IMR-90 (cell line): Measurements from ENCODE around the gene PYROXD2. TPM values are rescaled to one million over a fixed set of nuclear protein-coding genes. Genes with fewer than 3 reads are reported as not detected.
A peak's percentile ranks its signal among the peaks of the same experiment; 100 is the strongest.
"Not testable (repeated sequence)": the region's sequence is repeated elsewhere in the genome, so short reads cannot be mapped to it uniquely, and the experiment has no call there.

Experiments
- ATAC-seq: fragments of 200-7000 bp; cut with Tn5 transposase; 2 replicates; pipeline ENCODE4 v1.9.1; 2020; ENCODE audit warnings: low read depth, mild to moderate bottlenecking, moderate library complexity
- BruUV-seq: library from RNA; stranded (reverse); fragments of 400-500 nt; replicated peaks from 2 replicates; lab custom pipeline; 2021; lab: Mats Ljungman, UMichigan
- CTCF ChIA-PET: fragments of 300-600 bp; formaldehyde crosslinking; extraction: SDS; loops from one replicate; lab custom pipeline; 2021; ENCODE audit warnings: antibody characterized with exemption; lab: Yijun Ruan, JAX
- POLR2A ChIA-PET: fragments of 300-600 bp; sonication (Branson Sonifier 250); formaldehyde crosslinking; loops from one replicate; lab custom pipeline; 2022; ENCODE audit warnings: antibody characterized with exemption; ENCODE audit not compliant: unreplicated experiment; lab: Charles Lee
- DNase-seq: peaks from one replicate; pipeline ENCODE4 v3.0.0; 2013
- H2AFZ ChIP-seq: replicated peaks from 2 replicates; pipeline ENCODE3; 2013; ENCODE audit warnings: low read length, mild to moderate bottlenecking; ENCODE audit not compliant: poor library complexity
- H2AK5ac ChIP-seq: 2 replicates; pipeline ENCODE4 v1.6.1; 2013; ENCODE audit warnings: low read depth, low read length, inconsistent platforms
- H2AK9ac ChIP-seq: replicated peaks from 2 replicates; pipeline ENCODE3; 2013; ENCODE audit warnings: mild to moderate bottlenecking, low read depth, low read length, moderate library complexity; ENCODE audit not compliant: poor library complexity
- H2BK120ac ChIP-seq: 2 replicates; pipeline ENCODE4 v1.6.1; 2013; ENCODE audit warnings: low read depth, low read length, inconsistent platforms
- H2BK15ac ChIP-seq: 3 replicates; pipeline ENCODE4 v1.6.1; 2013; ENCODE audit warnings: low read depth, low read length, inconsistent platforms
- H2BK20ac ChIP-seq: 2 replicates; pipeline ENCODE4 v1.6.1; 2013; ENCODE audit warnings: low read depth, mild to moderate bottlenecking, inconsistent platforms, low read length, moderate library complexity
- H2BK5ac ChIP-seq: 2 replicates; pipeline ENCODE4 v1.6.1; 2013; ENCODE audit warnings: mild to moderate bottlenecking, low read depth, low read length, inconsistent platforms; ENCODE audit not compliant: poor library complexity, severe bottlenecking
- H3K14ac ChIP-seq: replicated peaks from 2 replicates; pipeline ENCODE4 v1.6.1; 2013; ENCODE audit warnings: low read depth, low read length, inconsistent platforms
- H3K18ac ChIP-seq: 2 replicates; pipeline ENCODE4 v1.6.1; 2013; ENCODE audit warnings: low read depth, low read length, control low read depth
- H3K23ac ChIP-seq: 2 replicates; pipeline ENCODE4 v1.6.1; 2013; ENCODE audit warnings: low read depth, low read length, inconsistent platforms
- H3K27ac ChIP-seq: 2 replicates; pipeline ENCODE4 v1.5.1; 2013; ENCODE audit warnings: mild to moderate bottlenecking, control low read depth, low read length; ENCODE audit not compliant: insufficient read depth
- H3K27me3 ChIP-seq: 2 replicates; pipeline ENCODE4 v1.6.1; 2013; ENCODE audit warnings: low read length; ENCODE audit not compliant: control insufficient read depth, insufficient read depth
- H3K36me3 ChIP-seq: 2 replicates; pipeline ENCODE4 v1.6.1; 2013; ENCODE audit warnings: low read length, mixed read lengths; ENCODE audit not compliant: control insufficient read depth, insufficient read depth
- H3K4ac ChIP-seq: 2 replicates; pipeline ENCODE4 v1.6.1; 2013; ENCODE audit warnings: low read depth, low read length, inconsistent platforms
- H3K4me1 ChIP-seq: 2 replicates; pipeline ENCODE4 v1.6.1; 2013; ENCODE audit warnings: low read length, mixed read lengths; ENCODE audit not compliant: control insufficient read depth, insufficient read depth
- H3K4me2 ChIP-seq: 2 replicates; pipeline ENCODE4 v1.6.1; 2013; ENCODE audit warnings: low read depth, mild to moderate bottlenecking, control low read depth, low read length, moderate library complexity
- H3K4me3 ChIP-seq: 2 replicates; pipeline ENCODE4 v1.5.1; 2013; ENCODE audit warnings: low read depth, mild to moderate bottlenecking, control low read depth, low read length, moderate library complexity; ENCODE audit not compliant: insufficient read depth
- H3K56ac ChIP-seq: 2 replicates; pipeline ENCODE4 v1.6.1; 2013; ENCODE audit warnings: low read length, inconsistent platforms; ENCODE audit not compliant: insufficient read depth; ENCODE audit errors: extremely low read depth
- H3K79me1 ChIP-seq, 2 experiments: 2 replicates each; pipeline ENCODE4 v1.6.1; 2013; ENCODE audit warnings: low read length in 2 of 2, inconsistent platforms in 1 of 2, low read depth in 1 of 2
- H3K9ac ChIP-seq: 2 replicates; pipeline ENCODE4 v1.6.1; 2013; ENCODE audit warnings: low read depth, low read length, control low read depth
- H3K9me1 ChIP-seq: 2 replicates; pipeline ENCODE4 v1.6.1; 2013; ENCODE audit warnings: low read length, inconsistent platforms; ENCODE audit not compliant: insufficient read depth
- H3K9me3 ChIP-seq: 2 replicates; pipeline ENCODE4 v1.6.1; 2013; ENCODE audit warnings: low read length; ENCODE audit not compliant: control insufficient read depth, insufficient read depth
- H4K20me1 ChIP-seq: 2 replicates; pipeline ENCODE4 v1.6.1; 2013; ENCODE audit warnings: low read length, inconsistent platforms; ENCODE audit not compliant: insufficient read depth
- H4K5ac ChIP-seq: 2 replicates; pipeline ENCODE4 v1.6.1; 2013; ENCODE audit warnings: mild to moderate bottlenecking, low read depth, low read length, control low read depth
- H4K8ac ChIP-seq, 2 experiments: 2 replicates each; pipeline ENCODE4 v1.6.1; 2013; ENCODE audit warnings: low read depth in 2 of 2, low read length in 2 of 2, control low read depth in 1 of 2, inconsistent platforms in 1 of 2
- H4K91ac ChIP-seq: 2 replicates; pipeline ENCODE4 v1.6.1; 2013; ENCODE audit warnings: low read depth, low read length, inconsistent platforms; ENCODE audit not compliant: insufficient read depth
- CEBPB ChIP-seq: IDR thresholded peaks from 2 replicates; pipeline ENCODE4 v1.6.1; 2012; ENCODE audit warnings: low read depth, low read length, improper control_type of control experiment
- FOS ChIP-seq: fragments of 150-350 bp; IDR thresholded peaks from 2 replicates; pipeline ENCODE4 v1.6.1; 2016; ENCODE audit warnings: low read depth, low read length
- SMC3 ChIP-seq: fragments of 150-350 bp; IDR thresholded peaks from 2 replicates; pipeline ENCODE4 v1.6.1; 2016; ENCODE audit warnings: low read depth, mild to moderate bottlenecking, antibody characterized with exemption, low read length, moderate library complexity
- WGBS, 2 experiments: methylation state at CpG; one replicate each; pipeline versions ENCODE4 v1.1.5 to v1.1.7; 2013; ENCODE audit warnings: missing lambda C conversion rate in 2 of 2; ENCODE audit not compliant: insufficient read length in 1 of 2; ENCODE audit errors: extremely low coverage in 2 of 2; 5-methylcytosine and 5-hydroxymethylcytosine counted together
- dilution Hi-C: fragments of 300-500 bp; cut with HindIII; formaldehyde crosslinking; loops from one replicate; pipeline ENCODE4 v1.14.3; 2018; ENCODE audit warnings: low sequenced_read_pairs; ENCODE audit not compliant: unreplicated experiment
- in situ Hi-C: fragments of 300-500 bp; cut with MboI; formaldehyde crosslinking; loops from 3 replicates; pipeline ENCODE4 v1.14.3; 2019; ENCODE audit warnings: low sequenced_read_pairs, inconsistent platforms, mixed read lengths
- intact Hi-C: fragments of 100-400 bp; cut with micrococcal nuclease; formaldehyde crosslinking; loops from 2 replicates; pipeline ENCODE4 v1.10.0; 2022
- polyA plus RNA-seq, 3 experiments: library from polyadenylated mRNA; depleted of rRNA; stranded (reverse); fragments of >200 nt; gene quantifications; 2 replicates each; pipeline ENCODE4 v1.2.3, GENCODE V29; 2012; ENCODE audit warnings: low replicate concordance in 1 of 3
- total RNA-seq: library from RNA; depleted of rRNA; stranded (reverse); fragments of >200 nt; gene quantifications from 2 replicates; pipeline ENCODE4 v1.2.3, GENCODE V29; 2012

The PYROXD2 gene
- total and polyA plus RNA-seq, 2 of the 4 experiments (the other 2 are of a cell fraction), result 6.5 to 16.3 TPM

- Histone ChIP-seq H2AK5ac (peak overlapping the region; percentile 99), H3K23ac (peak overlapping the region; percentile 93; the same call in 1 of the 2 replicates), H3K4ac (peak overlapping the region; percentile 98), H4K8ac (peak overlapping the region; percentile 83 to 92; a peak in 3 of 4 replicates), H3K56ac (peak overlapping the region; percentile 69; the same call in 1 of the 2 replicates), H2BK5ac (peak overlapping the region; percentile 89), H3K9me1 (peaks cover 17% of the 10 kb centered on the region; the same call in 1 of the 2 replicates), H2AK9ac (peak overlapping the region; percentile 17), H2AFZ (peak overlapping the region; percentile 50), H2BK20ac (peak overlapping the region; percentile 99), H3K18ac (peak overlapping the region; percentile 82), H4K5ac (peak overlapping the region; percentile 84; the same call in 1 of the 2 replicates), H2BK120ac (peak overlapping the region; percentile 98), H2BK15ac (peak overlapping the region; percentile 77; the same call in 2 of the 3 replicates), H4K91ac (peak overlapping the region; percentile 97), H3K36me3 (peaks cover 12% of the 10 kb centered on the region; the same call in 1 of the 2 replicates), H3K27ac (peak overlapping the region; percentile 85; the same call in 1 of the 2 replicates), H3K4me1 (peaks cover 25% of the 10 kb centered on the region), H3K14ac (peak overlapping the region; percentile 98)
- BruUV-seq, H3K27me3 ChIP-seq, H3K79me1 ChIP-seq, H4K20me1 ChIP-seq, H3K9ac ChIP-seq, H3K4me3 ChIP-seq, POLR2A ChIA-PET, intact Hi-C loops, H3K9me3 ChIP-seq, H3K4me2 ChIP-seq, in situ Hi-C loops, dilution Hi-C loops: not testable (repeated sequence)
- CTCF ChIA-PET, result interaction anchor here (0.6 to 1.3 kb wide), 3 partner anchors 16 to 42 kb away, joined by 3 read pairs; no protein-coding TSS in a partner anchor
- TF ChIP-seq SMC3 (0 out of 2 replicates have a peak, but pooled peaks have one; percentile 2), CEBPB (peak; percentile 11; the same call in 1 of the 2 replicates), FOS (peak; percentile 76)
- WGBS, 2 experiments, result 83% methylated on average over 2 of the region's 7 CpGs; no CpG with 5 or more reads in 1 of the 2 experiments
- DNase-seq (peak; percentile 91), ATAC-seq (peak; percentile 64)
Observed at GRCh38 chr10:98383134-98383667, 31.8 kb downstream of the PYROXD2 start.
